Immature natural killer cell (primary cell): ENCODE data around the gene PRND. TPM values are rescaled to one million over a fixed set of nuclear protein-coding genes. Genes with fewer than 3 reads are reported as not detected.
"Not testable (repeated sequence)": the region's sequence is repeated elsewhere in the genome, so short reads cannot be mapped to it uniquely, and the experiment has no call there.

Experiments used
- DNase-seq, 3 donors: peaks; one replicate each; pipeline ENCODE4 v3.0.0; 2022; ENCODE audit warnings: mixed read lengths in 1 of 3
- H3K27ac Mint-ChIP-seq, 6 donors: one replicate each; pipeline ENCODE4 v1.8.0; 2020; ENCODE audit warnings: mixed read lengths in 6 of 6, mild to moderate bottlenecking in 5 of 6, inconsistent platforms in 4 of 6, moderate library complexity in 3 of 6
- H3K27me3 Mint-ChIP-seq, 3 donors: one replicate each; pipeline ENCODE4 v1.8.0; 2020 to 2021; ENCODE audit warnings: low read depth in 3 of 3, mild to moderate bottlenecking in 3 of 3, mixed read lengths in 3 of 3, moderate library complexity in 3 of 3, inconsistent platforms in 1 of 3
- H3K36me3 Mint-ChIP-seq, 3 donors: one replicate each; pipeline ENCODE4 v1.8.0; 2020; ENCODE audit warnings: mixed read lengths in 3 of 3, inconsistent platforms in 2 of 3, mild to moderate bottlenecking in 2 of 3
- H3K4me1 Mint-ChIP-seq, 2 donors: one replicate each; pipeline ENCODE4 v1.8.0; 2020; ENCODE audit warnings: inconsistent platforms in 2 of 2, mild to moderate bottlenecking in 2 of 2, mixed read lengths in 2 of 2, moderate library complexity in 1 of 2
- H3K4me3 Mint-ChIP-seq, 5 donors: one replicate each; pipeline ENCODE4 v1.8.0; 2020; ENCODE audit warnings: mild to moderate bottlenecking in 5 of 5, mixed read lengths in 5 of 5, inconsistent platforms in 3 of 5, moderate library complexity in 3 of 5
- H3K9me3 Mint-ChIP-seq, 6 donors: one replicate each; pipeline ENCODE4 v1.8.0; 2020; ENCODE audit warnings: mild to moderate bottlenecking in 6 of 6, mixed read lengths in 6 of 6, inconsistent platforms in 4 of 6, moderate library complexity in 3 of 6
- polyA plus RNA-seq, 3 donors: library from polyadenylated mRNA; unstranded; fragments of 300-500 nt; fragmentation: Illumina TruSeq; gene quantifications; one replicate each; pipeline ENCODE4 v1.2.3, GENCODE V29; 2021

PRND gene
- polyA plus RNA-seq, 3 donors from 2014 or later = not detected

DNA sequence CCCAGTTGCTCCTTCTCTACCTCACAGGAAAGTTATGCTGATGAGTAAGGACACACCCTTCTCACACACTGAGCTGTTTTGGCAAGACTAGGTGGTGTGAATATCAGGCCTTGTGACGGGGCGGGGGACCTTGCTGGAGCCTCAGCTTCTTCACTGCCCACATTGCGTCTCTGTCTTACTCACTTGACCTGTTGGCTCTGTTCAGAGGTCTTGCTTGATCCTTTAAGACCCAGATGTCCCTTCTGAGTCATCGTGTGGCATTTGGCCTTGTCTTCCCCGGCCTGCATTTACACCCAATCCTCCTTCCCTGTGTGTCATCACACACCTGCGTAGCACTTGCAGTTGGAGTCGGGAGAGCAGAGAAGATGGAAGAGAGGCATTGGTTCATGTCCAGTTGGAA, 8.3 kb upstream of the PRND start:
- Mint-ChIP-seq H3K27ac (no peak overlapping the region), H3K4me3 (no peak overlapping the region), H3K27me3 (peaks cover 0 to 4% (median 2%) of the 10 kb centered on the region in 3 donors), H3K4me1 (peaks cover 6 to 12% of the 10 kb centered on the region in 2 donors), H3K9me3 (no peaks in the 10 kb centered on the region), H3K36me3 (peaks cover 0 to 5% (median 0%) of the 10 kb centered on the region in 3 donors)
- no peak for DNase-seq

DNA sequence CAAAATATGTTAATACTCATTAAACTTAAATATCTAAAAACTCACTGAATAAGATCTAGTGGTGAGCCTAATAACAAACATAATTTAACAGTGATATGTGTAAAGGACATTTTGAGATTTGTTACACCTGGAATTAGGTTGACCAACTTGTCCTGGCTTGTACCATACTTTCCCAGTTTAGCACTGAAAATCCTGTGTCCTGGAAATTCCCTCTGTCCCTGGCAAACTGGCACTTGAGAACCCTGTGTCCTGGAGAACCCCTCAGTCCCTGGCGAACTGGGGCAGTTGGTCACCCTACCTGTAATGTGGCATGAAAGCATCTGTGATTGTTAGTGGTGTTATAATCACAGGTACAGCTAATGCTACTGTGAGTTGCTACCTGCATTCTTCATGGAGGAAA, 6.9 kb upstream of the PRND start:
- Mint-ChIP-seq H3K27ac (no peak overlapping the region), H3K36me3 (no peaks in the 10 kb centered on the region), H3K4me3 (no peak overlapping the region), H3K9me3 (no peaks in the 10 kb centered on the region), H3K27me3 (peaks cover 0 to 4% (median 0%) of the 10 kb centered on the region in 3 donors), H3K4me1 (peaks cover 6 to 12% of the 10 kb centered on the region in 2 donors)
- no peak for DNase-seq

DNA sequence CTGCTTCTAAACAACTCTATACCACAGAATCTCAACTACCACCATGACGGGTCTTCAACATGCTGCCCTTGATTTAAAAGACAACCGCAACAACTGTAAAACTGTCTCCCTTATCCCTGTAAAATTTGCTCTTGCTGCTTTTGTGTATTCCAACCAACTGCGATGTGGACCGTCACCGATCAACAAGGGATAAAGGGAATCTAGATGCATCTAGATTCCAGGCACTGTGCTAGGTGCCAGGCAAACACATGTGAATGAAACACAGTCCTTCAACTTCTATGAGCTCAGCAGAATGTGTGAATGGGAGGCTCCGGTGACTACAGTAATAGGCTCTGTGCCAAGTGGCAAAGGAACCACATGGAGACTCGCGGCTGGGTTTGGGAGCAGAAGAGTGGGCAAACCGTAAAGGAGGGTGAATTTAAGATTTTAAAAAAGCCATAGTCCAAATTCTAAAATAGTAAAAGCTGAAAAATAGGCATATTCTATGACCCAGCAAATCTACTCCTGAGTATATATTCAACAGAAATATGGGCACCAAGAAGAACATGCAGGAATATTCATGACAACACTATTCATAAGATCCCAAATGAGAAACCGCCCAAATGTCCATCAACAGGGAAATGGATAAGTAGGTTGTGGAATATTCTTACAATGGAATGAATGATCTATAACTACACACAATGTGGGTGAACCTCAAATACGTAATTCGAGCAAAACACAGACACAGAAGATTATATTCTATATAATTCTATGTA, 3.7 kb upstream of the PRND start:
- peaks cover 0 to 5% (median 0%) of the 10 kb centered on the region in 3 donors for H3K27me3 Mint-ChIP-seq
- H3K9me3 Mint-ChIP-seq = no peaks in the 10 kb centered on the region
- H3K4me3 Mint-ChIP-seq = no peak overlapping the region
- no peaks in the 10 kb centered on the region for H3K36me3 Mint-ChIP-seq
- no peak for DNase-seq
- H3K27ac Mint-ChIP-seq = no peak overlapping the region
- H3K4me1 Mint-ChIP-seq = peaks cover 8 to 11% of the 10 kb centered on the region in 2 donors

DNA sequence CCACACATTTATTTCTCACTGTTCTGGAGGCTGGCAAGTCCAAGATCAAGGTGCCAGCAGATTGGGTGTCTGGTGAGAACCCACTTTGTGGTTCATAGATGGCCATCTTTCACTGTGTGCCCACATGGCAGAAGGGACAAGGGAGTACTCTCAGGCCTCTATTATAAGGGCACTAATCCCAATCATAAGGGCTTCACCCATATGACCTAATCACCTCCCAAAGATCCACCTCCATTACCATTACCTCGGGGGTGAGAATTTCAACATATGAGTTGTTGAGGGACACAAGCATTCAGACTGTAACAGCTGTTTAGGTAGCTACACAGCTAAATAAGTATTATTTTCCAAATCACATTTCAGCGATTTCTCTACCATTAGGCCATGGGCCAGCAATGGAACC, 2.5 kb upstream of the PRND start:
- peaks cover 0 to 5% (median 0%) of the 10 kb centered on the region in 3 donors for H3K27me3 Mint-ChIP-seq
- H3K4me1 Mint-ChIP-seq = peaks cover 8 to 11% of the 10 kb centered on the region in 2 donors
- DNase-seq = no peak
- no peak overlapping the region for H3K4me3 Mint-ChIP-seq
- H3K27ac Mint-ChIP-seq = no peak overlapping the region
- no peaks in the 10 kb centered on the region for H3K36me3 Mint-ChIP-seq
- no peaks in the 10 kb centered on the region for H3K9me3 Mint-ChIP-seq

DNA sequence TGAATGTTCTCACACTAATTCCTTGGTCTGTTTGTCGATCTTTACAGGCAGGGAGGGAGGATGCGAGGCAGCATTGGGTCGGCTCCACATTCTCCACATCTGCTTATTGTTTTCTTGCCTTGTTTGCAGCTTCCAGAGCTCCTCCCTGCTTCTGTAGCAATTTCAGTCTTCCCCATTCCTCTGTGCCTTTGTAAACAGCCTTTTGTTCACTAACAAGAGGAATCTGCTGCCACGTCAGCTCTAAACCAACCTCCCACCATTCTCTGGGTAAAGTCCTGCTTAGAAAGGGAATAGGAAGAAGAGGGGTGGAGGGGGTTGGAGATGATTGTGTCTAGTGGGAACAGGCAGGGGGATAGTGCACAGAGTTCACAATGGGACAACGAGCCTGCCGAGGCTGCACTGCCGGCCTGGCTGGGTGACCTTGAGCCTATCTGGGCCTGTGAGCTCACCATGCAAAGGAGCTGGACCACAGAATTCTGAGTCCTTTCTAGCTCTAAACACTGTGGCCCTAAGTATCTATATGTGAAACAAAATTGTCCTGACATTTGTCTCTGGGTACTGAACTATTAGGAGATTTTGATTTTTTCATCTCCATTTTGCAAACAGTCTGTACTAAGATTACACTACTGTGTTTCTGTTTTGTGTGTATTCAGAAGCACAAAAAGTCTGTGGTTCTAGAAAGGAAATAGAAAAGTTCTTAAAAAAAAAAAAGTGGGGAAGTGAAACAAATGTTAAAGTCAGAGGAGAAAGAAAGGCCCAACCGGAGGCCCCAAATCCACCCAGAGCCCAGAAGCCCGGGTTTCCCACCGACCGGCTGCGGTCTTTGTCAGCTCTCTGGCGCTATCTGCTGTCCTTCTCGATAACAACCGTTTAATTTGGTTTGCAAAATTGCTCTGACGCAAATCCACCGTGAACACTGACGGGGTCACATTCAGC, 1.4 kb upstream of the PRND start:
- H3K9me3 Mint-ChIP-seq = no peaks in the 10 kb centered on the region
- peak overlapping the region in 4 of 6 donors; percentile 8 to 46 (median 21) for H3K27ac Mint-ChIP-seq
- H3K4me1 Mint-ChIP-seq = peaks cover 8 to 11% of the 10 kb centered on the region in 2 donors
- H3K27me3 Mint-ChIP-seq = peaks cover 0 to 5% (median 0%) of the 10 kb centered on the region in 3 donors
- no peaks in the 10 kb centered on the region for H3K36me3 Mint-ChIP-seq
- H3K4me3 Mint-ChIP-seq = no peak overlapping the region
- DNase-seq = peak; percentile 65 to 75 (median 68)

DNA sequence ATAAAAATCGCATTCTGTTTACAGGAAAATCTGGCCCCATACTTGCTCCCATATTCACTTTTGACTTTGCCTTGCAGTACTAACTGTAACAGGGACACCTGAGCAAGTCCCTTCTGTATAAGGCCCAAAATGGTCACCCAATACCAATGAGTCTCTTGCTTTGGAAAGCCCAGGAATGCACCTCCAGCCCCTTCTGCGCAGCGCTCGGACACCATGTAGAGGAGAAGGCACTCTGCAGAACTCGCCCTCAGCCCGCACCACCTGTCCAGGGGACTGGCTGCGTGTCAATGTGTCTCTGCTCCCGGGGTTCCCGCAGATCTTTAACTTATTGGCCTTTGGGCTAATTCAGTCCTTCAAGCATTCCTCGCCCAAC, 746 bp upstream of the PRND start:
- peaks cover 0 to 5% (median 0%) of the 10 kb centered on the region in 3 donors for H3K27me3 Mint-ChIP-seq
- no peaks in the 10 kb centered on the region for H3K9me3 Mint-ChIP-seq
- H3K36me3 Mint-ChIP-seq = no peaks in the 10 kb centered on the region
- H3K4me3 Mint-ChIP-seq = no peak overlapping the region
- peaks cover 8 to 11% of the 10 kb centered on the region in 2 donors for H3K4me1 Mint-ChIP-seq
- H3K27ac Mint-ChIP-seq = peak overlapping the region in 1 of 6 donors; percentile 19
- no peak for DNase-seq

DNA sequence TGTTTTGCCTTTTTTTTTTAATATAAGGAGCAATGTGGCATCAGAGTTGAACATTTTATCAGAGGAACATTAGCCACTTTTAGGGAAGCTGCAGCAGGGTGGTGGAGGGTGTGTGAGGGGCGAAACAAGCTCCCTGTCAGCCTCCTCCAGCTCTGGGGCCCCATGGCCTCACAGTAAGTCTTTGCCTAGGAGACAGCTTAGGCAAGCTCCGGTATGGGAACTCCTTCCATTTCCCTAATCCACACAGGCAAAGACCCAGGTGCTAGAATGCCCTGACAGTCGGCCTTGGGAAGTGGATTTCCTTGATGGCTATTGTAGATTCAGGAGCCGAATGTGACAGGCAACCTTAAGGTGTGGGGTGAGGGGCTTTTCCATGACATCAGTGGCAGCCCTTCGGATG, 862 bp downstream of the PRND start:
- H3K36me3 Mint-ChIP-seq = no peaks in the 10 kb centered on the region
- H3K9me3 Mint-ChIP-seq = no peaks in the 10 kb centered on the region
- H3K4me1 Mint-ChIP-seq = peaks cover 19 to 22% of the 10 kb centered on the region in 2 donors
- no peak for DNase-seq
- peaks cover 0 to 3% (median 0%) of the 10 kb centered on the region in 3 donors for H3K27me3 Mint-ChIP-seq
- no peak overlapping the region for H3K27ac Mint-ChIP-seq
- H3K4me3 Mint-ChIP-seq = no peak overlapping the region

DNA sequence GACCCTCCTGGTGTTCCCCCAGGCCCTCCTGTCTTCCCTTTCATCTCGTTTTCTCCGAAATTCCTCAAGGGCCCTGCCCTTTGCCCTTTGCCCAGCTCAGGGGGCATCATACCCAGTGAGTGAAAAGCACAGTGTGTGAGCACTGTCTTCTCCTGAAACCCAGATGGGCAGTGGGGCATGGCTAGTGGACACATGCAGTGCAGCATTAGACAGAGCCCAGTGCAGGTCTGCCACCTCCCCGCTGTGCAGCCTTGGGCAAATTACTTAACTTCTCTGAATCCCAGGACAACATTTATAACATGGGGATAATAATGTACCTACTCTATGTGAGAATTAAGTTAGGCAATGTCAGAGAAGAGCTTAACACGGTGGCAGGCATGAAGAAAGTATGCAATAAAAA, 1.3 kb downstream of the PRND start:
- Mint-ChIP-seq H3K36me3 (no peaks in the 10 kb centered on the region), H3K4me1 (peaks cover 19 to 22% of the 10 kb centered on the region in 2 donors), H3K27me3 (peaks cover 0 to 3% (median 0%) of the 10 kb centered on the region in 3 donors), H3K9me3 (no peaks in the 10 kb centered on the region), H3K4me3 (no peak overlapping the region), H3K27ac (no peak overlapping the region)
- DNase-seq = no peak

DNA sequence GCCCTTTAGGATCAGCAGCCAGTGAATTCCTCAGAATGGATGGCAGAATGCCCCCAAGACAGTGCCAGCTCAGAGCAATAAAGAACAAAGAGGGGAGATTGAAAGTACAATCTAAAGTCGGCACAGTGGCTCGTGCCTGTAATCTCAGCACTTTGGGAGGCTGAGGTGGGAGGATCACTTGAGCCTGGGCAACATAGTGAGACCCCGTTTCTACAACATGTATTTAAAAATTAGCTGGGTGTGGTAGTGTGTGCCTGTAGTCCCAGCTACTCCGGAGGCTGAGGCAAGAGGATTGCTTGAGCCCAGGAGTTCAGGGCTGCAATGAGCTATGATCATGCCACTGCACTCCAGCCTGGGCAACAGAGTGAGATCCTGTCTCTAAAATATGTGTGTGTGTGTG, 1.8 kb downstream of the PRND start:
- not testable (repeated sequence) for H3K27ac Mint-ChIP-seq, H3K27me3 Mint-ChIP-seq, H3K36me3 Mint-ChIP-seq, H3K4me3 Mint-ChIP-seq, DNase-seq, H3K9me3 Mint-ChIP-seq
- peaks cover 19 to 22% of the 10 kb centered on the region in 2 donors for H3K4me1 Mint-ChIP-seq

DNA sequence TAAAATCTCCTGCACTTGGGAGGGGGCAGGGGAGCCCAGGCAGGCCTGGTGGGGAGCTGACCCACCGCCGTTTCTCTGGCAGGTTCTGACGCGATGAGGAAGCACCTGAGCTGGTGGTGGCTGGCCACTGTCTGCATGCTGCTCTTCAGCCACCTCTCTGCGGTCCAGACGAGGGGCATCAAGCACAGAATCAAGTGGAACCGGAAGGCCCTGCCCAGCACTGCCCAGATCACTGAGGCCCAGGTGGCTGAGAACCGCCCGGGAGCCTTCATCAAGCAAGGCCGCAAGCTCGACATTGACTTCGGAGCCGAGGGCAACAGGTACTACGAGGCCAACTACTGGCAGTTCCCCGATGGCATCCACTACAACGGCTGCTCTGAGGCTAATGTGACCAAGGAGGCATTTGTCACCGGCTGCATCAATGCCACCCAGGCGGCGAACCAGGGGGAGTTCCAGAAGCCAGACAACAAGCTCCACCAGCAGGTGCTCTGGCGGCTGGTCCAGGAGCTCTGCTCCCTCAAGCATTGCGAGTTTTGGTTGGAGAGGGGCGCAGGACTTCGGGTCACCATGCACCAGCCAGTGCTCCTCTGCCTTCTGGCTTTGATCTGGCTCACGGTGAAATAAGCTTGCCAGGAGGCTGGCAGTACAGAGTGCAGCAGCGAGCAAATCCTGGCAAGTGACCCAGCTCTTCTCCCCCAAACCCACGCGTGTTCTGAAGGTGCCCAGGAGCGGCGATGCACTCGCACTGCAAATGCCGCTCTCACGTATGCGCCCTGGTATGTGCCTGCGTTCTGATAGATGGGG, 3.0 kb downstream of the PRND start:
- no peaks in the 10 kb centered on the region for H3K36me3 Mint-ChIP-seq
- peaks cover 19 to 22% of the 10 kb centered on the region in 2 donors for H3K4me1 Mint-ChIP-seq
- no peak overlapping the region for H3K4me3 Mint-ChIP-seq
- peaks cover 0 to 3% (median 3%) of the 10 kb centered on the region in 3 donors for H3K27me3 Mint-ChIP-seq
- H3K27ac Mint-ChIP-seq = no peak overlapping the region
- no peaks in the 10 kb centered on the region for H3K9me3 Mint-ChIP-seq
- no peak for DNase-seq

DNA sequence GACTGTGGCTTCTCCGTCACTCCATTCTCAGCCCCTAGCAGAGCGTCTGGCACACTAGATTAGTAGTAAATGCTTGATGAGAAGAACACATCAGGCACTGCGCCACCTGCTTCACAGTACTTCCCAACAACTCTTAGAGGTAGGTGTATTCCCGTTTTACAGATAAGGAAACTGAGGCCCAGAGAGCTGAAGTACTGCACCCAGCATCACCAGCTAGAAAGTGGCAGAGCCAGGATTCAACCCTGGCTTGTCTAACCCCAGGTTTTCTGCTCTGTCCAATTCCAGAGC, 3.5 kb downstream of the PRND start:
- no peaks in the 10 kb centered on the region for H3K9me3 Mint-ChIP-seq
- no peak for DNase-seq
- H3K4me1 Mint-ChIP-seq = peaks cover 19 to 21% of the 10 kb centered on the region in 2 donors
- no peaks in the 10 kb centered on the region for H3K36me3 Mint-ChIP-seq
- no peak overlapping the region for H3K27ac Mint-ChIP-seq
- H3K27me3 Mint-ChIP-seq = peaks cover 0 to 3% (median 3%) of the 10 kb centered on the region in 3 donors
- no peak overlapping the region for H3K4me3 Mint-ChIP-seq

DNA sequence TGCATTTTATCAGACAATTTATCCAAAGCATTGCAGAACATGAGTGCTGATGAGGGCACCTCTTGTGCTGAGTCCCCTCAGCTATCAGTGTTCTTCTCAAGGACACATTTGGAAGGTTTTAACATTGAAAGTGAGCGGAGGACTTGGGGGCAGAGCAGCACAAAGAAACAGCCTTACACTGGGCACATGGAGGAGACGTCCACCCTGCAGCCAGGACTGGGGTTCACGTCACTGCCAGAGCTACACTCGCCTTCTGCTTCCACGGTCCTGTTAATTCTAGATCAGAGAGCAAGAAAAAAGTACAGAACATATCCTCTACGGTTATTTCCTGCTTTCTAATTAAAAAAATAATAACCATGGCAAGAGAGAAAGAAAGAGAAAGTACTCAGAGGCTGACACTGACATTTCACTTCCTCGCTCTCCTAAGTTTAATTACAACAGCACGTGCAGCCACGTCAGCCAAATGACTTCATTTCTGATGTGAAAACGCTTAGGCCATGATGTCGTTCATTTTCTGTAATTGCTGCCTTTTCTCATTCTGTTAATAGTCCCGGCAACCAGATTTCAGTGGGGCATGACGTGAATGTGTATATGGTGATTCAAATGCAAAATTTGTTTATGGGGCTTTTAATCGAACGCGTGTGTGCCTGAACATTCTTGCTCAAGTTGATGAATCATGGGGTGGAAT, 5.1 kb downstream of the PRND start:
- Mint-ChIP-seq H3K27ac (peak overlapping the region; percentile 83 to 93 (median 88)), H3K36me3 (no peaks in the 10 kb centered on the region), H3K4me1 (peaks cover 11 to 12% of the 10 kb centered on the region in 2 donors), H3K9me3 (no peaks in the 10 kb centered on the region), H3K27me3 (peaks cover 0 to 3% (median 0%) of the 10 kb centered on the region in 3 donors), H3K4me3 (peak overlapping the region; percentile 78 to 88 (median 81))
- DNase-seq = peak; percentile 25 to 62 (median 39)

DNA sequence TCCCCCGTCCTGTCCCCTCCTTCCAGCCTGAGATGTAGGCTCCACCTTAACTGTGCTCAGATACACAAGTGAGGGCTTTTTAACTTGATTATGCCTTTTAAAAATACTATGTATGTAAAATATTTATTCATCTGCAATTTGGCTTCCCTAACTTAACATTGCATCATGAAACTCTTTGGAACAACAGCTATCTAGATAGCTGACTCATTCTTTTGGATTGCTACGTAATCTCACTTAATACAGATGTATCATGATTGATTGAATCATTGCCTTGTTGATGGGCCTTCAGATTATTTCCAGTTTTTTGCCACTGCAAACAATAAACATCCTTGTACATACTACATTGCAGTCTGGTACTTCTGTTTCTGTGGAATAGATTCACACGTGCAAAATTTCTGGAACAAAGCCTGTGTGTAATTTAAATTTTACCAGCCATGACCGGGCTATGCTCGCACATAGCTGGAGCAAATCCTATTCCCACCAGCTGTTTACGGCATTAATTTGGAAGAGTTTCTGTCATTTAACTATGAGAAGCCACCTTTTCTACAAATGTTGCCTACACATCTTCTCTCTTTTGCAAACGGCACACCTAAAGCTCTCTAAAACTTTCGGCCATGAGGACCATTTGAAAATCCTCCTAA, 6.5 kb downstream of the PRND start:
- no peaks in the 10 kb centered on the region for H3K36me3 Mint-ChIP-seq
- peaks cover 11 to 12% of the 10 kb centered on the region in 2 donors for H3K4me1 Mint-ChIP-seq
- no peak for DNase-seq
- H3K9me3 Mint-ChIP-seq = no peaks in the 10 kb centered on the region
- H3K27ac Mint-ChIP-seq = no peak overlapping the region
- H3K4me3 Mint-ChIP-seq = no peak overlapping the region
- peaks cover 0 to 5% (median 5%) of the 10 kb centered on the region in 3 donors for H3K27me3 Mint-ChIP-seq
